Activated T-cell treated with anti-CD3 and anti-CD28 coated beads, Interleukin-2, amount 50 U/mL, for 72 hours (primary cell): ENCODE data around the gene SPRED1. TPM values are rescaled to one million over a fixed set of nuclear protein-coding genes. Genes with fewer than 3 reads are reported as not detected.

Source experiments
- ATAC-seq, 2 donors: fragments of 150-1000 bp; cut with Tn5 transposase; replicated peaks in 1 of 2; 2 replicates each; pipeline ENCODE4 v1.10.0; 2021; ENCODE audit warnings: moderate library complexity in 2 of 2, mild to moderate bottlenecking in 1 of 2
- DNase-seq, 2 donors: peaks; one replicate each; pipeline ENCODE4 v3.0.0; 2021 to 2022; ENCODE audit warnings: mixed read lengths in 1 of 2
- H3K27ac Mint-ChIP-seq: one replicate; pipeline ENCODE4 v1.8.0; 2022; ENCODE audit warnings: mild to moderate bottlenecking, moderate library complexity, mixed read lengths
- H3K27me3 Mint-ChIP-seq: one replicate; pipeline ENCODE4 v1.8.0; 2022; ENCODE audit warnings: low read depth, mixed read lengths
- H3K36me3 Mint-ChIP-seq, 2 donors: one replicate each; pipeline ENCODE4 v1.8.0; 2022; ENCODE audit warnings: mixed read lengths in 2 of 2, mild to moderate bottlenecking in 1 of 2; ENCODE audit not compliant: insufficient read depth in 2 of 2
- H3K4me1 Mint-ChIP-seq: one replicate; pipeline ENCODE4 v1.8.0; 2022; ENCODE audit warnings: low read depth, mixed read lengths
- H3K4me3 Mint-ChIP-seq, 2 donors: one replicate each; pipeline ENCODE4 v1.8.0; 2022; ENCODE audit warnings: mild to moderate bottlenecking in 2 of 2, mixed read lengths in 2 of 2, moderate library complexity in 2 of 2
- H3K9me3 Mint-ChIP-seq, 2 donors: one replicate each; pipeline ENCODE4 v1.8.0; 2022; ENCODE audit warnings: mixed read lengths in 2 of 2
- total RNA-seq, 2 donors: library from RNA; stranded (reverse); gene quantifications; one replicate each; pipeline ENCODE4 v1.2.3, GENCODE V29; 2022

Gene SPRED1
- total RNA-seq, 2 donors from 2014 or later = 0.77 to 1.5 TPM

- Mint-ChIP-seq H3K9me3 (no peaks in the 10 kb centered on the region), H3K36me3 (no peaks in the 10 kb centered on the region), H3K27me3 (peaks cover 54% of the 10 kb centered on the region), H3K27ac (no peak overlapping the region), H3K4me3 (no peak overlapping the region), H3K4me1 (no peaks in the 10 kb centered on the region)
- no peak for DNase-seq
- ATAC-seq = no peak
Measured at GRCh38 chr15:38243278-38244055, 9.2 kb upstream of the SPRED1 start.

GRCh38 chr15:38247336-38247735 is 5.3 kb upstream of the SPRED1 start:
- ATAC-seq (no peak), DNase-seq (no peak)
- Mint-ChIP-seq H3K4me1 (peaks cover 12% of the 10 kb centered on the region), H3K27ac (no peak overlapping the region), H3K9me3 (no peaks in the 10 kb centered on the region), H3K36me3 (no peaks in the 10 kb centered on the region), H3K27me3 (peaks cover 63% of the 10 kb centered on the region), H3K4me3 (no peak overlapping the region)

- H3K36me3 Mint-ChIP-seq = peaks cover 2 to 3% of the 10 kb centered on the region in 2 donors
- ATAC-seq (no peak), DNase-seq (no peak)
- H3K27ac Mint-ChIP-seq = peak overlapping the region; percentile 10
- H3K9me3 Mint-ChIP-seq = no peaks in the 10 kb centered on the region
- peak overlapping the region; percentile 87 to 89 for H3K4me3 Mint-ChIP-seq
- peaks cover 31% of the 10 kb centered on the region for H3K4me1 Mint-ChIP-seq
- peaks cover 32% of the 10 kb centered on the region for H3K27me3 Mint-ChIP-seq
Measured at GRCh38 chr15:38253351-38253781, 730 bp downstream of the SPRED1 start.

- peaks cover 32% of the 10 kb centered on the region for H3K27me3 Mint-ChIP-seq
- peak; percentile 57 to 62 for ATAC-seq
- H3K9me3 Mint-ChIP-seq = no peaks in the 10 kb centered on the region
- peak overlapping the region; percentile 87 to 89 for H3K4me3 Mint-ChIP-seq
- peak overlapping the region; percentile 88 for H3K27ac Mint-ChIP-seq
- DNase-seq = peak; percentile 50
- peaks cover 2 to 3% of the 10 kb centered on the region in 2 donors for H3K36me3 Mint-ChIP-seq
- peaks cover 31% of the 10 kb centered on the region for H3K4me1 Mint-ChIP-seq
Measured at GRCh38 chr15:38254051-38254883, 1.6 kb downstream of the SPRED1 start.

- Mint-ChIP-seq H3K4me1 (peaks cover 30% of the 10 kb centered on the region), H3K9me3 (no peaks in the 10 kb centered on the region), H3K27ac (no peak overlapping the region), H3K36me3 (peaks cover 2 to 3% of the 10 kb centered on the region in 2 donors), H3K27me3 (peaks cover 18% of the 10 kb centered on the region), H3K4me3 (no peak overlapping the region)
- ATAC-seq (no peak), DNase-seq (no peak)
Measured at GRCh38 chr15:38255690-38256089, 3.1 kb downstream of the SPRED1 start.

GRCh38 chr15:38257676-38258075 is 5.0 kb downstream of the SPRED1 start:
- Mint-ChIP-seq H3K27ac (no peak overlapping the region), H3K36me3 (peaks cover 2 to 3% of the 10 kb centered on the region in 2 donors), H3K4me1 (peaks cover 19% of the 10 kb centered on the region), H3K27me3 (peaks cover 8% of the 10 kb centered on the region), H3K9me3 (no peaks in the 10 kb centered on the region), H3K4me3 (no peak overlapping the region)
- ATAC-seq (no peak), DNase-seq (no peak)

- Mint-ChIP-seq H3K27ac (no peak overlapping the region), H3K4me1 (peaks cover 8% of the 10 kb centered on the region), H3K9me3 (no peaks in the 10 kb centered on the region), H3K27me3 (no peaks in the 10 kb centered on the region), H3K36me3 (no peaks in the 10 kb centered on the region), H3K4me3 (no peak overlapping the region)
- DNase-seq (no peak), ATAC-seq (no peak)
Measured at GRCh38 chr15:38259134-38259533, 6.5 kb downstream of the SPRED1 start.

GRCh38 chr15:38260077-38260476 is 7.4 kb downstream of the SPRED1 start:
- H3K4me1 Mint-ChIP-seq = no peaks in the 10 kb centered on the region
- ATAC-seq (no peak), DNase-seq (no peak)
- H3K27ac Mint-ChIP-seq = no peak overlapping the region
- H3K4me3 Mint-ChIP-seq = no peak overlapping the region
- H3K36me3 Mint-ChIP-seq = no peaks in the 10 kb centered on the region
- no peaks in the 10 kb centered on the region for H3K9me3 Mint-ChIP-seq
- H3K27me3 Mint-ChIP-seq = no peaks in the 10 kb centered on the region

GRCh38 chr15:38263251-38263650 is 10.6 kb downstream of the SPRED1 start:
- DNase-seq (no peak), ATAC-seq (no peak)
- Mint-ChIP-seq H3K27me3 (no peaks in the 10 kb centered on the region), H3K4me1 (no peaks in the 10 kb centered on the region), H3K36me3 (no peaks in the 10 kb centered on the region), H3K9me3 (no peaks in the 10 kb centered on the region), H3K4me3 (no peak overlapping the region), H3K27ac (no peak overlapping the region)

GRCh38 chr15:38263996-38264395 is 11.4 kb downstream of the SPRED1 start:
- no peaks in the 10 kb centered on the region for H3K9me3 Mint-ChIP-seq
- H3K4me3 Mint-ChIP-seq = no peak overlapping the region
- no peaks in the 10 kb centered on the region for H3K36me3 Mint-ChIP-seq

GRCh38 chr15:38266247-38266986 is 13.8 kb downstream of the SPRED1 start:
- Mint-ChIP-seq H3K27me3 (no peaks in the 10 kb centered on the region), H3K4me3 (no peak overlapping the region), H3K9me3 (no peaks in the 10 kb centered on the region), H3K4me1 (no peaks in the 10 kb centered on the region), H3K27ac (no peak overlapping the region), H3K36me3 (no peaks in the 10 kb centered on the region)
- ATAC-seq (no peak), DNase-seq (no peak)

More at GRCh38 chr15:38263996-38264395, 11.4 kb downstream of the SPRED1 start:
- Mint-ChIP-seq H3K27me3 (no peaks in the 10 kb centered on the region), H3K4me1 (no peaks in the 10 kb centered on the region), H3K27ac (no peak overlapping the region)
- DNase-seq (no peak), ATAC-seq (no peak)

- Mint-ChIP-seq H3K9me3 (no peaks in the 10 kb centered on the region), H3K4me1 (no peaks in the 10 kb centered on the region), H3K27ac (no peak overlapping the region), H3K4me3 (no peak overlapping the region), H3K27me3 (peaks cover 5% of the 10 kb centered on the region), H3K36me3 (no peaks in the 10 kb centered on the region)
- ATAC-seq (no peak), DNase-seq (no peak)
Measured at GRCh38 chr15:38267421-38268022, 14.9 kb downstream of the SPRED1 start.
